ENCODE results near the gene OSBPL6. TPM values are rescaled to one million over a fixed set of nuclear protein-coding genes. Genes with fewer than 3 reads are reported as not detected.
A peak's percentile ranks its signal among the peaks of the same experiment; 100 is the strongest.

OSBPL6 gene
- total RNA-seq, 4 donors from 2014 or later, result 11.6 to 51.1 (median 40.7) TPM

DNA sequence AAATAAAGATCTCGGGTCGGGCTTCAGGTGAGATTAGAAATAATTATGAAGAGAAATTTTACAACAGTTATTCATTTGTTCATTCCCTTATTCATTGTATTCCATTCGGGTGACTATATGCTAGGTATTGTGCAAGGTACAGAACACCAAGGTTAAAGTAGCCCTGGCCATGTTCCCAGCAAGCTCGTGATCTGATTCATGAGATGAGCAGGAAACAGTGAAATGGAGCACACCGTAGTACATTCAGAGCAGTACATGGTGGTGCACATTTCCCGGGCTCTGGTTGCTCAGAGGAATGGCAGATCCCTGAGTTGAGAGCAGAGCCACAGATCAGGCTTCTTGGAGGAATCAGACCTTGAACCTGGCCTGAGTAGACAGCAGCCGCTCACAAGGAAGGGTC, 168.9 kb downstream of the OSBPL6 start:
- Histone ChIP-seq H3K27ac (peak overlapping the region; percentile 37 to 81 (median 60)), H3K27me3 (no peaks in the 10 kb centered on the region), H3K4me1 (peaks cover 0 to 12% of the 10 kb centered on the region in 2 donors), H3K4me3 (no peak overlapping the region), H3K9me3 (no peaks in the 10 kb centered on the region), H3K36me3 (peaks cover 0 to 20% of the 10 kb centered on the region in 2 donors)
- intact Hi-C loops (cut with DNase I; ENCODE audit: low total_unique reads) (no loop called here), in situ Hi-C loops (cut with MboI; ENCODE audit: low sequenced_read_pairs in 4 of 4) (no loop called here)
- peak; percentile 79 to 92 for DNase-seq
- no peak for TF ChIP-seq POLR2A (IDR thresholded peaks at IDR 0.05)
- TF ChIP-seq, protein P1, sequence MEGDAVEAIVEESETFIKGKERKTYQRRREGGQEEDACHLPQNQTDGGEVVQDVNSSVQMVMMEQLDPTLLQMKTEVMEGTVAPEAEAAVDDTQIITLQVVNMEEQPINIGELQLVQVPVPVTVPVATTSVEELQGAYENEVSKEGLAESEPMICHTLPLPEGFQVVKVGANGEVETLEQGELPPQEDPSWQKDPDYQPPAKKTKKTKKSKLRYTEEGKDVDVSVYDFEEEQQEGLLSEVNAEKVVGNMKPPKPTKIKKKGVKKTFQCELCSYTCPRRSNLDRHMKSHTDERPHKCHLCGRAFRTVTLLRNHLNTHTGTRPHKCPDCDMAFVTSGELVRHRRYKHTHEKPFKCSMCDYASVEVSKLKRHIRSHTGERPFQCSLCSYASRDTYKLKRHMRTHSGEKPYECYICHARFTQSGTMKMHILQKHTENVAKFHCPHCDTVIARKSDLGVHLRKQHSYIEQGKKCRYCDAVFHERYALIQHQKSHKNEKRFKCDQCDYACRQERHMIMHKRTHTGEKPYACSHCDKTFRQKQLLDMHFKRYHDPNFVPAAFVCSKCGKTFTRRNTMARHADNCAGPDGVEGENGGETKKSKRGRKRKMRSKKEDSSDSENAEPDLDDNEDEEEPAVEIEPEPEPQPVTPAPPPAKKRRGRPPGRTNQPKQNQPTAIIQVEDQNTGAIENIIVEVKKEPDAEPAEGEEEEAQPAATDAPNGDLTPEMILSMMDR (IDR thresholded peaks at IDR 0.05 in 4 of 5, conservative IDR thresholded peaks at IDR 0.05 in 1 of 5), result no peak
- peak; percentile 99 to 100 for ATAC-seq

GRCh38 chr2:178365116-178365515, 170.8 kb downstream of the OSBPL6 start:
- ATAC-seq, result no peak
- Histone ChIP-seq H3K4me3 (no peak overlapping the region), H3K27ac (no peak overlapping the region), H3K4me1 (peaks cover 0 to 12% of the 10 kb centered on the region in 2 donors), H3K9me3 (no peaks in the 10 kb centered on the region), H3K27me3 (no peaks in the 10 kb centered on the region), H3K36me3 (peaks cover 0 to 14% of the 10 kb centered on the region in 2 donors)
- in situ Hi-C loops (cut with MboI; ENCODE audit: low sequenced_read_pairs in 4 of 4), result no loop called here
- no peak for DNase-seq
- intact Hi-C loops (cut with DNase I; ENCODE audit: low total_unique reads), result no loop called here
- TF ChIP-seq, protein P1 (IDR thresholded peaks at IDR 0.05 in 4 of 5, conservative IDR thresholded peaks at IDR 0.05 in 1 of 5), result no peak
- TF ChIP-seq POLR2A (IDR thresholded peaks at IDR 0.05), result no peak

- TF ChIP-seq, protein P1 (IDR thresholded peaks at IDR 0.05 in 4 of 5, conservative IDR thresholded peaks at IDR 0.05 in 1 of 5), result no peak
- no peak for TF ChIP-seq POLR2A (IDR thresholded peaks at IDR 0.05)
- H3K9me3 ChIP-seq, result no peaks in the 10 kb centered on the region
- peaks cover 0 to 12% of the 10 kb centered on the region in 2 donors for H3K4me1 ChIP-seq
- intact Hi-C loops (cut with DNase I; ENCODE audit: low total_unique reads) (no loop called here), in situ Hi-C loops (cut with MboI; ENCODE audit: low sequenced_read_pairs in 4 of 4) (no loop called here)
- ATAC-seq (no peak), DNase-seq (no peak)
- no peak overlapping the region for H3K4me3 ChIP-seq
- H3K27me3 ChIP-seq, result no peaks in the 10 kb centered on the region
- H3K27ac ChIP-seq, result no peak overlapping the region
- peaks cover 0 to 11% of the 10 kb centered on the region in 2 donors for H3K36me3 ChIP-seq
Measured at GRCh38 chr2:178366412-178366811, 172.1 kb downstream of the OSBPL6 start.

- in situ Hi-C loops (cut with MboI; ENCODE audit: low sequenced_read_pairs in 4 of 4) (no loop called here), intact Hi-C loops (cut with DNase I; ENCODE audit: low total_unique reads) (no loop called here)
- Histone ChIP-seq H3K27me3 (no peaks in the 10 kb centered on the region), H3K36me3 (peaks cover 0 to 4% of the 10 kb centered on the region in 2 donors), H3K27ac (no peak overlapping the region), H3K9me3 (no peaks in the 10 kb centered on the region), H3K4me3 (no peak overlapping the region), H3K4me1 (peaks cover 0 to 12% of the 10 kb centered on the region in 2 donors)
- DNase-seq (no peak), ATAC-seq (no peak)
- no peak for TF ChIP-seq POLR2A (IDR thresholded peaks at IDR 0.05)
- TF ChIP-seq, protein P1 (IDR thresholded peaks at IDR 0.05 in 4 of 5, conservative IDR thresholded peaks at IDR 0.05 in 1 of 5), result no peak
Measured at GRCh38 chr2:178367344-178367743, 173.0 kb downstream of the OSBPL6 start.

DNA sequence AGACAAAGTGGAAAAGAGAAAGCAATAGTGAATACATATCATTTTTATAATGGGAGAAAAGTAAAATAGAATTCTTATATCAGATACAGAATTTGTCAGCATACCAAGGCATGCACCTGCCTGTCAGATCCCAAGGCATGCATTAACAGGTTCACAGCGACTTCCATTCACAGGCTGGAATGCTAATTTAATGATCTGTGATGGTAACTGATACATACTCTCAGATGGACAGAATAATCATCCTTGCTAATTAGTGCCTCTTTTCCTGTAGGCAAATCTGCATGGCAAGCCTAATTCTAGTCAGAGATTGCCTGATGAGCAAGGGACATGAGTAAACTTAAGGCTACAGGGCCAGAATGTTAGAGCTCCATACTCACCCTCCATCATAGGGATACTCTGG, 180.6 kb downstream of the OSBPL6 start:
- Histone ChIP-seq H3K4me3 (no peak overlapping the region), H3K27ac (no peak overlapping the region), H3K4me1 (no peaks in the 10 kb centered on the region), H3K27me3 (no peaks in the 10 kb centered on the region), H3K9me3 (no peaks in the 10 kb centered on the region), H3K36me3 (peaks cover 0 to 29% of the 10 kb centered on the region in 2 donors)
- intact Hi-C loops (cut with DNase I; ENCODE audit: low total_unique reads) (no loop called here), in situ Hi-C loops (cut with MboI; ENCODE audit: low sequenced_read_pairs in 4 of 4) (no loop called here)
- TF ChIP-seq, protein P1 (IDR thresholded peaks at IDR 0.05 in 4 of 5, conservative IDR thresholded peaks at IDR 0.05 in 1 of 5), result no peak
- no peak for TF ChIP-seq POLR2A (IDR thresholded peaks at IDR 0.05)
- DNase-seq, result no peak
- no peak for ATAC-seq

Data from gastrocnemius medialis (tissue), 4 donors.